ENCODE data around the gene HBE1. TPM values are rescaled to one million over a fixed set of nuclear protein-coding genes. Genes with fewer than 3 reads are reported as not detected.
A peak's percentile ranks its signal among the peaks of the same experiment; 100 is the strongest.

The HBE1 gene
- total and polyA plus RNA-seq, 9 of the 15 experiments (the other 6 are each of a cell fraction or from before 2014, with no cell fraction given): 612 to 10,250 (median 2,181) TPM

DNA sequence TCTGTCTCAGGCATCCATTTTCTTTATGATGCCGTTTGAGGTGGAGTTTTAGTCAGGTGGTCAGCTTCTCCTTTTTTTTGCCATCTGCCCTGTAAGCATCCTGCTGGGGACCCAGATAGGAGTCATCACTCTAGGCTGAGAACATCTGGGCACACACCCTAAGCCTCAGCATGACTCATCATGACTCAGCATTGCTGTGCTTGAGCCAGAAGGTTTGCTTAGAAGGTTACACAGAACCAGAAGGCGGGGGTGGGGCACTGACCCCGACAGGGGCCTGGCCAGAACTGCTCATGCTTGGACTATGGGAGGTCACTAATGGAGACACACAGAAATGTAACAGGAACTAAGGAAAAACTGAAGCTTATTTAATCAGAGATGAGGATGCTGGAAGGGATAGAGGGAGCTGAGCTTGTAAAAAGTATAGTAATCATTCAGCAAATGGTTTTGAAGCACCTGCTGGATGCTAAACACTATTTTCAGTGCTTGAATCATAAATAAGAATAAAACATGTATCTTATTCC, 10.9 kb upstream of the HBE1 start (continued):
- TF ChIP-seq, protein P1, sequence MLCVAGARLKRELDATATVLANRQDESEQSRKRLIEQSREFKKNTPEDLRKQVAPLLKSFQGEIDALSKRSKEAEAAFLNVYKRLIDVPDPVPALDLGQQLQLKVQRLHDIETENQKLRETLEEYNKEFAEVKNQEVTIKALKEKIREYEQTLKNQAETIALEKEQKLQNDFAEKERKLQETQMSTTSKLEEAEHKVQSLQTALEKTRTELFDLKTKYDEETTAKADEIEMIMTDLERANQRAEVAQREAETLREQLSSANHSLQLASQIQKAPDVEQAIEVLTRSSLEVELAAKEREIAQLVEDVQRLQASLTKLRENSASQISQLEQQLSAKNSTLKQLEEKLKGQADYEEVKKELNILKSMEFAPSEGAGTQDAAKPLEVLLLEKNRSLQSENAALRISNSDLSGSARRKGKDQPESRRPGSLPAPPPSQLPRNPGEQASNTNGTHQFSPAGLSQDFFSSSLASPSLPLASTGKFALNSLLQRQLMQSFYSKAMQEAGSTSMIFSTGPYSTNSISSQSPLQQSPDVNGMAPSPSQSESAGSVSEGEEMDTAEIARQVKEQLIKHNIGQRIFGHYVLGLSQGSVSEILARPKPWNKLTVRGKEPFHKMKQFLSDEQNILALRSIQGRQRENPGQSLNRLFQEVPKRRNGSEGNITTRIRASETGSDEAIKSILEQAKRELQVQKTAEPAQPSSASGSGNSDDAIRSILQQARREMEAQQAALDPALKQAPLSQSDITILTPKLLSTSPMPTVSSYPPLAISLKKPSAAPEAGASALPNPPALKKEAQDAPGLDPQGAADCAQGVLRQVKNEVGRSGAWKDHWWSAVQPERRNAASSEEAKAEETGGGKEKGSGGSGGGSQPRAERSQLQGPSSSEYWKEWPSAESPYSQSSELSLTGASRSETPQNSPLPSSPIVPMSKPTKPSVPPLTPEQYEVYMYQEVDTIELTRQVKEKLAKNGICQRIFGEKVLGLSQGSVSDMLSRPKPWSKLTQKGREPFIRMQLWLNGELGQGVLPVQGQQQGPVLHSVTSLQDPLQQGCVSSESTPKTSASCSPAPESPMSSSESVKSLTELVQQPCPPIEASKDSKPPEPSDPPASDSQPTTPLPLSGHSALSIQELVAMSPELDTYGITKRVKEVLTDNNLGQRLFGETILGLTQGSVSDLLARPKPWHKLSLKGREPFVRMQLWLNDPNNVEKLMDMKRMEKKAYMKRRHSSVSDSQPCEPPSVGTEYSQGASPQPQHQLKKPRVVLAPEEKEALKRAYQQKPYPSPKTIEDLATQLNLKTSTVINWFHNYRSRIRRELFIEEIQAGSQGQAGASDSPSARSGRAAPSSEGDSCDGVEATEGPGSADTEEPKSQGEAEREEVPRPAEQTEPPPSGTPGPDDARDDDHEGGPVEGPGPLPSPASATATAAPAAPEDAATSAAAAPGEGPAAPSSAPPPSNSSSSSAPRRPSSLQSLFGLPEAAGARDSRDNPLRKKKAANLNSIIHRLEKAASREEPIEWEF (CRISPR knock-in tag; IDR thresholded peaks at IDR 0.05): peak; percentile 76; the same call in 1 of the 2 replicates
- TF ChIP-seq TAF9B (IDR thresholded peaks at IDR 0.05; ENCODE audit: partially characterized antibody) (peak; percentile 99), HNRNPH1 (optimal IDR thresholded peaks at IDR 0.05; ENCODE audit: low read depth, low read length) (no peak), TAF1 (IDR thresholded peaks at IDR 0.05; ENCODE audit: control insufficient read depth, extremely low read depth, insufficient read depth, low read length, severe bottlenecking) (peak; percentile 55), BHLHE40 (IDR thresholded peaks at IDR 0.05; ENCODE audit: low read length) (peak; percentile 78), PHTF2 (CRISPR knock-in tag; IDR thresholded peaks at IDR 0.05) (no peak), HDAC1 (IDR thresholded peaks at IDR 0.05) (peak in 1 of 2 experiments; percentile 92; a peak in 3 of 4 replicates), BRF1 (IDR thresholded peaks at IDR 0.05; ENCODE audit: borderline replicate concordance, extremely low read depth, insufficient read length) (no peak), JUNB (CRISPR knock-in tag; conservative IDR thresholded peaks at IDR 0.05) (peak; percentile 100), NONO (IDR thresholded peaks at IDR 0.05; ENCODE audit: low read depth in 2 of 2, low read length in 1 of 2) (peak in 1 of 2 experiments; percentile 90; a peak in 2 of 4 replicates), KDM4B (IDR thresholded peaks at IDR 0.05; ENCODE audit: borderline replicate concordance in 2 of 2, low read depth in 1 of 2) (0 out of 4 replicates have a peak, but pooled peaks of 1 of the 2 experiments have one; percentile 40), TCF3 (CRISPR knock-in tag; IDR thresholded peaks at IDR 0.05) (peak; percentile 98), ZSCAN32 (CRISPR knock-in tag; IDR thresholded peaks at IDR 0.05) (no peak), ZNF431 (CRISPR knock-in tag; IDR thresholded peaks at IDR 0.05) (0 out of 2 replicates have a peak, but pooled peaks have one; percentile 44), KLF16 (IDR thresholded peaks at IDR 0.05) (peak; percentile 98), TAL1 (IDR thresholded peaks at IDR 0.05) (peak; percentile 97), BRD4 (IDR thresholded peaks at IDR 0.05) (peak; percentile 57; the same call in 1 of the 2 replicates)
- TF ChIP-seq, protein P2, sequence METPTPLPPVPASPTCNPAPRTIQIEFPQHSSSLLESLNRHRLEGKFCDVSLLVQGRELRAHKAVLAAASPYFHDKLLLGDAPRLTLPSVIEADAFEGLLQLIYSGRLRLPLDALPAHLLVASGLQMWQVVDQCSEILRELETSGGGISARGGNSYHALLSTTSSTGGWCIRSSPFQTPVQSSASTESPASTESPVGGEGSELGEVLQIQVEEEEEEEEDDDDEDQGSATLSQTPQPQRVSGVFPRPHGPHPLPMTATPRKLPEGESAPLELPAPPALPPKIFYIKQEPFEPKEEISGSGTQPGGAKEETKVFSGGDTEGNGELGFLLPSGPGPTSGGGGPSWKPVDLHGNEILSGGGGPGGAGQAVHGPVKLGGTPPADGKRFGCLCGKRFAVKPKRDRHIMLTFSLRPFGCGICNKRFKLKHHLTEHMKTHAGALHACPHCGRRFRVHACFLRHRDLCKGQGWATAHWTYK (CRISPR knock-in tag; IDR thresholded peaks at IDR 0.05): peak; percentile 88
- TF ChIP-seq, protein P3, sequence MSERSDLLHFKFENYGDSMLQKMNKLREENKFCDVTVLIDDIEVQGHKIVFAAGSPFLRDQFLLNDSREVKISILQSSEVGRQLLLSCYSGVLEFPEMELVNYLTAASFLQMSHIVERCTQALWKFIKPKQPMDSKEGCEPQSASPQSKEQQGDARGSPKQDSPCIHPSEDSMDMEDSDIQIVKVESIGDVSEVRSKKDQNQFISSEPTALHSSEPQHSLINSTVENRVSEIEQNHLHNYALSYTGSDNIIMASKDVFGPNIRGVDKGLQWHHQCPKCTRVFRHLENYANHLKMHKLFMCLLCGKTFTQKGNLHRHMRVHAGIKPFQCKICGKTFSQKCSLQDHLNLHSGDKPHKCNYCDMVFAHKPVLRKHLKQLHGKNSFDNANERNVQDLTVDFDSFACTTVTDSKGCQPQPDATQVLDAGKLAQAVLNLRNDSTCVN (CRISPR knock-in tag; IDR thresholded peaks at IDR 0.05): peak; percentile 57; the same call in 1 of the 2 replicates
- TF ChIP-seq, protein P4, sequence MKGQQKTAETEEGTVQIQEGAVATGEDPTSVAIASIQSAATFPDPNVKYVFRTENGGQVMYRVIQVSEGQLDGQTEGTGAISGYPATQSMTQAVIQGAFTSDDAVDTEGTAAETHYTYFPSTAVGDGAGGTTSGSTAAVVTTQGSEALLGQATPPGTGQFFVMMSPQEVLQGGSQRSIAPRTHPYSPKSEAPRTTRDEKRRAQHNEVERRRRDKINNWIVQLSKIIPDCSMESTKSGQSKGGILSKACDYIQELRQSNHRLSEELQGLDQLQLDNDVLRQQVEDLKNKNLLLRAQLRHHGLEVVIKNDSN (CRISPR knock-in tag; IDR thresholded peaks at IDR 0.05): peak; percentile 69

Data from K562 (cell line).